T-cell (primary cell): ENCODE data around the gene SELENOO. TPM values are rescaled to one million over a fixed set of nuclear protein-coding genes. Genes with fewer than 3 reads are reported as not detected.

Source experiments
- ATAC-seq, 4 experiments: fragments of 200-7000 bp in 3 of 4; fragments of 150-1000 bp in 1 of 4; cut with Tn5 transposase; replicated peaks in 1 of 4; 1 replicate in 3 of 4; 2 replicates in 1 of 4; pipeline ENCODE4 v1.10.0; 2021; ENCODE audit warnings: moderate library complexity in 3 of 4, mild to moderate bottlenecking in 2 of 4, moderate number of reproducible peaks in 1 of 4
- CTCF ChIA-PET, 2 donors: fragments of 300-600 bp; sonication (Branson Sonifier 250); formaldehyde crosslinking; loops; one replicate each; lab custom pipeline; 2022; ENCODE audit warnings: antibody characterized with exemption in 2 of 2; lab: Charles Lee
- POLR2A ChIA-PET, 2 donors: fragments of 300-600 bp; sonication (Branson Sonifier 250); formaldehyde crosslinking; loops; one replicate each; lab custom pipeline; 2022; ENCODE audit warnings: antibody characterized with exemption in 2 of 2; lab: Charles Lee
- DNase-seq, 35 experiments: peaks; one replicate each; pipeline versions ENCODE4 v3.0.0 to v3.0.0-alpha.2; 2013 to 2023
- H3K27ac ChIP-seq: one replicate; pipeline ENCODE4 v1.5.1; 2013; ENCODE audit warnings: low read length
- H3K27me3 ChIP-seq, 2 experiments: replicated peaks in 1 of 2; 1 replicate in 1 of 2; 2 replicates in 1 of 2; pipeline versions ENCODE4 v1.6.1 to v1.7.0; 2013; ENCODE audit warnings: low read length in 1 of 2, mixed read lengths in 1 of 2; ENCODE audit not compliant: control insufficient read depth in 2 of 2, insufficient read depth in 2 of 2; ENCODE audit errors: extremely low read depth in 1 of 2
- H3K36me3 ChIP-seq, 2 donors: 1 replicate in 1 of 2; 2 replicates in 1 of 2; pipeline versions ENCODE4 v1.6.1 to v1.7.0; 2013; ENCODE audit warnings: low read length in 1 of 2; ENCODE audit not compliant: control insufficient read depth in 2 of 2, insufficient read depth in 1 of 2; ENCODE audit errors: extremely low read depth in 1 of 2
- H3K4me1 ChIP-seq, 2 experiments: 1 replicate in 1 of 2; 2 replicates in 1 of 2; pipeline versions ENCODE4 v1.6.1 to v1.7.0; 2013; ENCODE audit warnings: low read length in 2 of 2, mixed read lengths in 1 of 2; ENCODE audit not compliant: insufficient read depth in 2 of 2, control insufficient read depth in 1 of 2; ENCODE audit errors: extremely low read depth in 1 of 2
- H3K4me3 ChIP-seq, 2 donors: 1 replicate in 1 of 2; 2 replicates in 1 of 2; pipeline versions ENCODE4 v1.5.1 to v1.7.0; 2013; ENCODE audit warnings: mild to moderate bottlenecking in 2 of 2, low read length in 1 of 2, moderate library complexity in 1 of 2; ENCODE audit not compliant: control insufficient read depth in 1 of 2; ENCODE audit errors: extremely low read depth in 1 of 2
- H3K9me3 ChIP-seq: 2 replicates; pipeline ENCODE4 v1.7.0; 2013
- H3K27ac Mint-ChIP-seq, 2 donors: one replicate each; pipeline ENCODE4 v1.8.0; 2020 to 2021; ENCODE audit warnings: mild to moderate bottlenecking in 2 of 2, mixed read lengths in 2 of 2
- H3K27me3 Mint-ChIP-seq, 2 donors: one replicate each; pipeline ENCODE4 v1.8.0; 2021 to 2022; ENCODE audit warnings: mixed read lengths in 2 of 2
- H3K36me3 Mint-ChIP-seq: one replicate; pipeline ENCODE4 v1.8.0; 2021; ENCODE audit warnings: mixed read lengths
- H3K4me1 Mint-ChIP-seq, 3 donors: one replicate each; pipeline ENCODE4 v1.8.0; 2020 to 2022; ENCODE audit warnings: mixed read lengths in 3 of 3, mild to moderate bottlenecking in 1 of 3
- H3K4me3 Mint-ChIP-seq, 3 donors: one replicate each; pipeline ENCODE4 v1.8.0; 2020 to 2022; ENCODE audit warnings: mild to moderate bottlenecking in 3 of 3, mixed read lengths in 3 of 3, moderate library complexity in 3 of 3
- H3K9me3 Mint-ChIP-seq, 3 donors: one replicate each; pipeline ENCODE4 v1.8.0; 2020 to 2022; ENCODE audit warnings: mixed read lengths in 3 of 3
- WGBS: methylation state at CpG from one replicate; pipeline ENCODE4 v1.1.5; 2013; ENCODE audit warnings: missing lambda C conversion rate; ENCODE audit not compliant: insufficient coverage; 5-methylcytosine and 5-hydroxymethylcytosine counted together
- total RNA-seq, 35 experiments: library from RNA in 6 of 35; stranded (reverse) in 6 of 35; fragments of 120-200 nt in 1 of 35; gene quantifications; one replicate each; pipeline versions ENCODE4 v1.2.1 to v1.2.4 and lab custom pipeline; 2013 to 2026

Gene SELENOO
- total RNA-seq, 5 donors from 2014 or later (not counting 1 experiment from before 2014, with no cell fraction given): 28.9 to 51.0 (median 46.1) TPM

GRCh38 chr22:50242406-50242949 lies 41.7 kb downstream of the SELENOO start:
- ATAC-seq (no peak), DNase-seq (no peak)
- H3K27ac Mint-ChIP-seq: peak overlapping the region; percentile 52 to 66
- WGBS: 83% methylated on average over 2 of the region's 14 CpGs
- ChIA-PET CTCF (interaction anchor here (0.7 to 2.4 kb wide), 7 partner anchors 10 to 475 kb away, joined by 3 to 5 read pairs (median 3); partner anchors contain the start of genes LMF2 (in 1 of the 2) and NCAPH2 (in 1 of the 2)), POLR2A (interaction anchor here in 1 of 2 donors (0.7 kb wide), 1 partner anchor 99 kb away, joined by 4 read pairs; no protein-coding TSS in a partner anchor)
- peaks cover 9 to 39% of the 10 kb centered on the region in 2 donors for H3K36me3 ChIP-seq
- no peak overlapping the region for H3K27ac ChIP-seq
- no peaks in the 10 kb centered on the region for H3K27me3 Mint-ChIP-seq
- H3K9me3 Mint-ChIP-seq: no peaks in the 10 kb centered on the region
- H3K4me1 ChIP-seq: peaks cover 16 to 66% of the 10 kb centered on the region in 2 experiments
- H3K4me3 Mint-ChIP-seq: peak overlapping the region; percentile 91 to 97 (median 95)
- H3K4me3 ChIP-seq: peak overlapping the region; percentile 24 to 82
- no peaks in the 10 kb centered on the region for H3K27me3 ChIP-seq
- peaks cover 42 to 49% (median 44%) of the 10 kb centered on the region in 3 donors for H3K4me1 Mint-ChIP-seq
- no peaks in the 10 kb centered on the region for H3K9me3 ChIP-seq
- H3K36me3 Mint-ChIP-seq: peaks cover 16% of the 10 kb centered on the region

- H3K9me3 ChIP-seq: no peaks in the 10 kb centered on the region
- Mint-ChIP-seq H3K36me3 (peaks cover 19% of the 10 kb centered on the region), H3K27ac (peak overlapping the region; percentile 99 to 100), H3K27me3 (no peaks in the 10 kb centered on the region), H3K4me1 (peaks cover 44 to 49% (median 44%) of the 10 kb centered on the region in 3 donors), H3K9me3 (no peaks in the 10 kb centered on the region), H3K4me3 (peak overlapping the region; percentile 91 to 97 (median 95))
- peaks cover 14 to 38% of the 10 kb centered on the region in 2 donors for H3K36me3 ChIP-seq
- H3K27ac ChIP-seq: peak overlapping the region; percentile 91
- peak in 3 of 4 experiments; percentile 49 to 58 (median 52) for ATAC-seq
- peaks cover 16 to 78% of the 10 kb centered on the region in 2 experiments for H3K4me1 ChIP-seq
- peak overlapping the region; percentile 77 to 82 for H3K4me3 ChIP-seq
- 13% methylated on average over 19 of the region's 27 CpGs for WGBS
- no peak for DNase-seq
- CTCF ChIA-PET: interaction anchor here (0.6 to 2.4 kb wide), 5 partner anchors 47 to 377 kb away, joined by 3 to 8 read pairs (median 4); partner anchors contain the start of gene SCO2 (in 1 of the 2)
- no peaks in the 10 kb centered on the region for H3K27me3 ChIP-seq
- POLR2A ChIA-PET: interaction anchor here in 1 of 2 donors (0.5 kb wide), 2 partner anchors 111 to 283 kb away, joined by 3 to 4 read pairs; no protein-coding TSS in a partner anchor
These were observed 43.0 kb downstream of the SELENOO start for GRCh38 chr22:50243685-50244419.

GRCh38 chr22:50244420-50245213 lies 43.8 kb downstream of the SELENOO start, which contains the start of gene TUBGCP6:
Gene TUBGCP6, minus strand, starts transcription at chr22:50245023. Its CDS starts 564 bp downstream, at chr22:50244459.
- peak within 1 kb of the TSS; percentile 91 for H3K27ac ChIP-seq
- H3K4me3 Mint-ChIP-seq: peak within 1 kb of the TSS; percentile 91 to 97 (median 95)
- H3K27ac Mint-ChIP-seq: peak within 1 kb of the TSS; percentile 99 to 100
- peaks cover 19% of the 10 kb centered on the region for H3K36me3 Mint-ChIP-seq
- ChIA-PET POLR2A (interaction anchor here in 1 of 2 donors (0.5 kb wide), 2 partner anchors 110 to 283 kb away, joined by 3 to 4 read pairs; no protein-coding TSS in a partner anchor), CTCF (interaction anchor here (0.6 to 1.3 kb wide), 5 partner anchors 48 to 376 kb away, joined by 3 to 8 read pairs (median 4); partner anchors contain the start of gene SCO2 (in 1 of the 2))
- DNase-seq: peak; percentile 79 to 97 (median 89)
- under 1% methylated on average over 75 of the region's 76 CpGs for WGBS
- peaks cover 16 to 85% of the 10 kb centered on the region in 2 experiments for H3K4me1 ChIP-seq
- no peaks in the 10 kb centered on the region for H3K9me3 Mint-ChIP-seq
- H3K27me3 ChIP-seq: no peaks in the 10 kb centered on the region
- peak; percentile 82 to 85 (median 84) for ATAC-seq
- peaks cover 42 to 49% (median 44%) of the 10 kb centered on the region in 3 donors for H3K4me1 Mint-ChIP-seq
- no peaks in the 10 kb centered on the region for H3K9me3 ChIP-seq
- peak within 1 kb of the TSS; percentile 77 to 82 for H3K4me3 ChIP-seq
- no peaks in the 10 kb centered on the region for H3K27me3 Mint-ChIP-seq
- H3K36me3 ChIP-seq: peaks cover 14 to 37% of the 10 kb centered on the region in 2 donors

DNA sequence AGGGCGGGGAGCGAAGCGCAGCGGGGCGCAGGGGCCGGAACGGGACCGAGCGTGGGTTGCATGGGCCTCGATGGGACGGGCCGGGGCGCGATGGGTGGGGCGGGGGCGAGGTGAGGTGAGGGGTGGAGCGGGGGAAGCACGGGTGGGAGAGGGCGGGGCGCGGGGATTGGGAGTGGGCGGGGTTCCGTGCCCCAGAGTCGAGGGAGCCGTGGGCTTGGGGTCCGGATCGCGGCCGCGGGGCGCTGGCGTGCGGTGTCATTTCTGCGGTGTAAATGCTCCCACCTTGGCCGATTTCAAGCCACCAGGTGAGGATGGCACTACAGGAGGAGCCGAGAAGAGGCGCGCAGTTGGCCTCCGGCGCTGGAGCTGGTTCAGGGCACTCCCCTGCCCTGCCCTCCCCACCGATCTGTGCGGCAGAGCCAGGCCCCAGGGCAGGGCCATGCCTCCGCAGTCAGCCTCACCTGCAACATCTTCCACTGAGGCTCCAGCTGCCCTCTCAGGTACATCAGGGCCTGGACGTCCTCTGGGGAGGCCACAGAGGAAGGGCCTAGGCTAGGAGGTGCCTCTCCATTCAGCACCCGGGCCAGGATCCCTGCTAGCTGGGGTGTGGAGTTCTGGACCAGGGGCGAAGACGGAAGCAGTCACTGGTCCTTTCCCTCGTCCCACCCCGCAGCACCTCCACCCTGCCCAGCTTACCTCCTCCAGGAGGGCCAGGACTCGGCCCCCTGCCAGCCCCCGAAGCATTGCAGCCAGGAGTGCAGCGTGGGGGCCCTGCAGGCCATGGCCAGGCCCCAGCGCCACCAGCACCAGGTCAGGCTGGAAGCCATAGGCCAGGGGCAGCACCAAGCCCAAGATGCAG lies 44.6 kb downstream of the SELENOO start:
- peak in 1 of 35 experiments; percentile 34 for DNase-seq
- Histone ChIP-seq H3K4me1 (peaks cover 20 to 92% of the 10 kb centered on the region in 2 experiments), H3K27ac (peak overlapping the region; percentile 91), H3K36me3 (peaks cover 14 to 29% of the 10 kb centered on the region in 2 donors), H3K9me3 (no peaks in the 10 kb centered on the region), H3K27me3 (no peaks in the 10 kb centered on the region), H3K4me3 (peak overlapping the region; percentile 77 to 82)
- Mint-ChIP-seq H3K27me3 (no peaks in the 10 kb centered on the region), H3K9me3 (no peaks in the 10 kb centered on the region), H3K27ac (peak overlapping the region; percentile 99 to 100), H3K4me3 (peak overlapping the region; percentile 91 to 97 (median 95)), H3K4me1 (peaks cover 47 to 54% (median 50%) of the 10 kb centered on the region in 3 donors), H3K36me3 (peaks cover 12% of the 10 kb centered on the region)
- ChIA-PET POLR2A (interaction anchor here in 1 of 2 donors (0.7 kb wide), 1 partner anchor 22 kb away, joined by 3 read pairs; no protein-coding TSS in a partner anchor), CTCF (no interaction called here)
- peak; percentile 39 to 51 (median 44) for ATAC-seq
- 17% methylated on average over 25 of the region's 53 CpGs for WGBS
